Chondrocyte (in vitro differentiated cells): ENCODE measurements around the gene BSCL2. TPM values are rescaled to one million over a fixed set of nuclear protein-coding genes. Genes with fewer than 3 reads are reported as not detected.

Source experiments
- DNase-seq: peaks from one replicate; pipeline ENCODE4 v3.0.0; 2021; ENCODE audit warnings: mixed read lengths, low spot score
- H3K27ac Mint-ChIP-seq: one replicate; pipeline ENCODE4 v1.8.0; 2021; ENCODE audit warnings: mild to moderate bottlenecking, moderate library complexity, mixed read lengths; ENCODE audit not compliant: unreplicated experiment
- H3K27me3 Mint-ChIP-seq: 2 replicates; pipeline ENCODE4 v1.8.0; 2021; ENCODE audit warnings: low read depth, mixed read lengths
- H3K36me3 Mint-ChIP-seq: 2 replicates; pipeline ENCODE4 v1.8.0; 2021; ENCODE audit warnings: low read depth, mixed read lengths
- H3K4me1 Mint-ChIP-seq: 2 replicates; pipeline ENCODE4 v1.8.0; 2021; ENCODE audit warnings: low read depth, mild to moderate bottlenecking, mixed read lengths
- H3K4me3 Mint-ChIP-seq: one replicate; pipeline ENCODE4 v1.8.0; 2021; ENCODE audit warnings: mild to moderate bottlenecking, moderate library complexity, mixed read lengths; ENCODE audit not compliant: unreplicated experiment
- H3K9me3 Mint-ChIP-seq: 2 replicates; pipeline ENCODE4 v1.8.0; 2021; ENCODE audit warnings: low read depth, mixed read lengths
- CTCF ChIP-seq: fragments of 200-600 bp; sonication (generic); IDR thresholded peaks from 2 replicates; pipeline ENCODE4 v1.5.0; 2021; ENCODE audit warnings: antibody characterized with exemption, mild to moderate bottlenecking, moderate library complexity
- total RNA-seq: library from RNA; stranded (reverse); gene quantifications from 3 replicates; pipeline ENCODE4 v1.2.1, GENCODE V29; 2021

BSCL2 gene
- total RNA-seq, 1 donor from 2014 or later = 43.2 TPM

- DNase-seq = no peak
- H3K27me3 Mint-ChIP-seq = no peaks in the 10 kb centered on the region
- peaks cover 10% of the 10 kb centered on the region for H3K36me3 Mint-ChIP-seq
- peaks cover 43% of the 10 kb centered on the region for H3K4me1 Mint-ChIP-seq
- no peak overlapping the region for H3K4me3 Mint-ChIP-seq
- no peaks in the 10 kb centered on the region for H3K9me3 Mint-ChIP-seq
- peak overlapping the region; percentile 94 for H3K27ac Mint-ChIP-seq
- no peak for TF ChIP-seq CTCF
Observed at GRCh38 chr11:62673196-62673525, 34.1 kb downstream of the BSCL2 start.

- Mint-ChIP-seq H3K4me3 (peak within 1 kb of the TSS; percentile 95), H3K27me3 (no peaks in the 10 kb centered on the region), H3K36me3 (peaks cover 7% of the 10 kb centered on the region), H3K9me3 (no peaks in the 10 kb centered on the region), H3K4me1 (peaks cover 37% of the 10 kb centered on the region), H3K27ac (peak within 1 kb of the TSS; percentile 94)
- TF ChIP-seq CTCF = peak; percentile 19
- no peak for DNase-seq
Observed at GRCh38 chr11:62671608-62672389, 35.4 kb downstream of the BSCL2 start, which contains the start of the genes LBHD1 and UQCC3. Gene LBHD1 (minus strand): TSS chr11:62672267. CDS start chr11:62670031, 2,236 bp downstream. Gene UQCC3 (plus strand): TSS chr11:62671673. CDS start chr11:62671746, 73 bp downstream.

- H3K9me3 Mint-ChIP-seq = no peaks in the 10 kb centered on the region
- peak overlapping the region; percentile 95 for H3K4me3 Mint-ChIP-seq
- peaks cover 41% of the 10 kb centered on the region for H3K4me1 Mint-ChIP-seq
- no peak for TF ChIP-seq CTCF
- no peaks in the 10 kb centered on the region for H3K27me3 Mint-ChIP-seq
- H3K36me3 Mint-ChIP-seq = peaks cover 6% of the 10 kb centered on the region
- no peak for DNase-seq
- H3K27ac Mint-ChIP-seq = peak overlapping the region; percentile 94
Observed at GRCh38 chr11:62671236-62671607, 36.0 kb downstream of the BSCL2 start.

GRCh38 chr11:62669420-62670161, 37.6 kb downstream of the BSCL2 start:
- peaks cover 47% of the 10 kb centered on the region for H3K4me1 Mint-ChIP-seq
- no peak for DNase-seq
- TF ChIP-seq CTCF = no peak
- H3K27ac Mint-ChIP-seq = peak overlapping the region; percentile 77
- H3K27me3 Mint-ChIP-seq = no peaks in the 10 kb centered on the region
- H3K36me3 Mint-ChIP-seq = peaks cover 4% of the 10 kb centered on the region
- H3K4me3 Mint-ChIP-seq = no peak overlapping the region
- H3K9me3 Mint-ChIP-seq = no peaks in the 10 kb centered on the region

GRCh38 chr11:62667460-62667859, 39.8 kb downstream of the BSCL2 start:
- no peak overlapping the region for H3K4me3 Mint-ChIP-seq
- no peak for TF ChIP-seq CTCF

More at GRCh38 chr11:62667460-62667859, 39.8 kb downstream of the BSCL2 start:
- H3K36me3 Mint-ChIP-seq = peaks cover 7% of the 10 kb centered on the region
- H3K4me1 Mint-ChIP-seq = peaks cover 45% of the 10 kb centered on the region
- H3K27me3 Mint-ChIP-seq = no peaks in the 10 kb centered on the region
- no peak for DNase-seq
- H3K9me3 Mint-ChIP-seq = no peaks in the 10 kb centered on the region
- peak overlapping the region; percentile 51 for H3K27ac Mint-ChIP-seq
